PC-3 (cell line): ENCODE data around the gene ME1. TPM values are rescaled to one million over a fixed set of nuclear protein-coding genes. Genes with fewer than 3 reads are reported as not detected.

Experiments used
- ATAC-seq: fragments of 200-7000 bp; cut with Tn5 transposase; 2 replicates; pipeline ENCODE4 v1.9.1; 2020; ENCODE audit warnings: mild to moderate bottlenecking, moderate library complexity
- BruUV-seq: library from RNA; stranded (reverse); fragments of 400-500 nt; replicated peaks from 2 replicates; lab custom pipeline; 2021; lab: Mats Ljungman, UMichigan
- CTCF ChIA-PET: fragments of 300-600 bp; sonication (Branson Sonifier 250); formaldehyde crosslinking; loops from one replicate; lab custom pipeline; 2022; ENCODE audit warnings: antibody characterized with exemption; lab: Charles Lee
- POLR2A ChIA-PET: fragments of 300-600 bp; sonication (Branson Sonifier 250); formaldehyde crosslinking; loops from one replicate; lab custom pipeline; 2022; ENCODE audit warnings: antibody characterized with exemption; ENCODE audit not compliant: unreplicated experiment; lab: Charles Lee
- DNase-seq: peaks from one replicate; pipeline ENCODE4 v3.0.0-alpha.2; 2015
- H2AFZ ChIP-seq: fragments of 300-600 bp; sonication (generic); 2 replicates; pipeline ENCODE4 v1.6.0; 2016; ENCODE audit warnings: antibody characterized with exemption, low read length
- H3F3A ChIP-seq: fragments of 300-600 bp; sonication (generic); one replicate; pipeline ENCODE4 v1.6.0; 2017; ENCODE audit warnings: antibody characterized with exemption, low read length, control low read depth, mild to moderate bottlenecking; ENCODE audit not compliant: unreplicated experiment
- H3K27ac ChIP-seq: fragments of 300-600 bp; sonication (generic); 2 replicates; pipeline ENCODE4 v1.5.1; 2016; ENCODE audit warnings: mild to moderate bottlenecking, low read length
- H3K27me3 ChIP-seq: fragments of 300-600 bp; sonication (generic); 2 replicates; pipeline ENCODE4 v1.6.1; 2016; ENCODE audit warnings: low read length, mixed read lengths
- H3K36me3 ChIP-seq: fragments of 300-600 bp; sonication (generic); 2 replicates; pipeline ENCODE4 v1.6.1; 2016; ENCODE audit warnings: low read depth, mixed run types, low read length, mixed read lengths
- H3K4me1 ChIP-seq: fragments of 300-600 bp; sonication (generic); 2 replicates; pipeline ENCODE4 v1.5.1; 2016; ENCODE audit warnings: low read length; ENCODE audit not compliant: insufficient read depth
- H3K4me2 ChIP-seq: fragments of 300-600 bp; sonication (generic); 2 replicates; pipeline ENCODE4 v1.6.0; 2016; ENCODE audit warnings: low read length
- H3K4me3 ChIP-seq: fragments of 300-600 bp; sonication (generic); 2 replicates; pipeline ENCODE4 v1.5.1; 2016; ENCODE audit warnings: mild to moderate bottlenecking, low read length, mixed read lengths
- H3K79me2 ChIP-seq: fragments of 300-600 bp; sonication (generic); 2 replicates; pipeline ENCODE4 v1.6.1; 2017; ENCODE audit warnings: low read length, mixed read lengths
- H3K9ac ChIP-seq: fragments of 300-600 bp; sonication (generic); 2 replicates; pipeline ENCODE4 v1.6.0; 2016; ENCODE audit warnings: mild to moderate bottlenecking, low read length
- H3K9me2 ChIP-seq: fragments of 300-600 bp; sonication (generic); replicated peaks from 2 replicates; pipeline ENCODE4 v1.6.1; 2016; ENCODE audit warnings: mixed run types, low read length, mixed read lengths
- H3K9me3 ChIP-seq: fragments of 300-600 bp; sonication (generic); 2 replicates; pipeline ENCODE4 v1.6.1; 2016; ENCODE audit warnings: low read length, mixed read lengths
- H4K20me1 ChIP-seq: fragments of 300-600 bp; sonication (generic); 2 replicates; pipeline ENCODE4 v1.6.1; 2016; ENCODE audit warnings: low read length, mixed read lengths
- EZH2 ChIP-seq: fragments of 300-600 bp; sonication (generic); IDR thresholded peaks from one replicate; pipeline ENCODE4 v1.6.1; 2017; ENCODE audit warnings: antibody characterized with exemption, mild to moderate bottlenecking, low read length; ENCODE audit not compliant: unreplicated experiment
- EZH2phosphoT487 ChIP-seq: fragments of 300-600 bp; sonication (generic); IDR thresholded peaks from 2 replicates; pipeline ENCODE4 v1.6.1; 2018; ENCODE audit warnings: mild to moderate bottlenecking, antibody characterized with exemption, low read length, borderline replicate concordance
- intact Hi-C: fragments of 100-400 bp; cut with micrococcal nuclease; formaldehyde crosslinking; loops from 2 replicates; pipeline ENCODE4 v1.9.0; 2023
- total RNA-seq: library from RNA; depleted of rRNA; stranded (reverse); fragments of >200 nt; gene quantifications from 2 replicates; pipeline ENCODE4 v1.2.3, GENCODE V29; 2014
- TF ChIP-seq, protein P1 (sequence below): fragments of 300-600 bp; sonication (generic); conservative IDR thresholded peaks from 2 replicates; pipeline ENCODE4 v1.5.1; 2017; ENCODE audit warnings: antibody characterized with exemption, low read depth, mild to moderate bottlenecking, low read length

Gene ME1
- total RNA-seq, 1 experiment from 2014 or later: 22.3 TPM

DNA sequence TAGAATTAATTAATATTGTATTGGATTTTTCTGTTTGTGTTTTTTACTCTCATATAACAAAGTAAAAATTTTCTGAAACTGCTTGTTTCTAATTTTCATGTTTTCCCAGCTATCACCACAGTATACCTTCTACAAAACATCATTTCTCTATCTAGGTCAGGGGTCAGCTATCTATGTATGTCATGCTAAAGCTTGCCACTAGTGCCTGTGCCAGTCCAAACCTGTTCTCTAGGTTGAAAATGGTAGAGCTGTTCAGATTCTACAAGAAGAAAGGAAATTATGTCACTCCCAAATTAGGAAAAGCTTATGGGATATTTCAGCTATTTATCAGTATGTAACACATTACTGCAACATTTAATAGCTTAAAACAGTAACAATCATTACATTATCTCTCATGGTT lies 5.8 kb upstream of the ME1 start:
- H3K4me1 ChIP-seq: peaks cover 26% of the 10 kb centered on the region
- POLR2A ChIA-PET: no interaction called here
- H2AFZ ChIP-seq: no peak overlapping the region
- CTCF ChIA-PET: no interaction called here
- H3K9ac ChIP-seq: no peak overlapping the region
- H3F3A ChIP-seq: no peaks in the 10 kb centered on the region
- H3K4me2 ChIP-seq: no peak overlapping the region
- ATAC-seq (no peak), DNase-seq (no peak)
- no peaks in the 10 kb centered on the region for H4K20me1 ChIP-seq
- no TSS peak for BruUV-seq
- H3K9me3 ChIP-seq: no peaks in the 10 kb centered on the region
- no peaks in the 10 kb centered on the region for H3K79me2 ChIP-seq
- intact Hi-C loops: no loop called here
- no peaks in the 10 kb centered on the region for H3K36me3 ChIP-seq
- no peaks in the 10 kb centered on the region for H3K27me3 ChIP-seq
- no peaks in the 10 kb centered on the region for H3K9me2 ChIP-seq
- H3K4me3 ChIP-seq: no peak overlapping the region
- no peak overlapping the region for H3K27ac ChIP-seq
- TF ChIP-seq EZH2phosphoT487: no peak
- TF ChIP-seq, protein P1, sequence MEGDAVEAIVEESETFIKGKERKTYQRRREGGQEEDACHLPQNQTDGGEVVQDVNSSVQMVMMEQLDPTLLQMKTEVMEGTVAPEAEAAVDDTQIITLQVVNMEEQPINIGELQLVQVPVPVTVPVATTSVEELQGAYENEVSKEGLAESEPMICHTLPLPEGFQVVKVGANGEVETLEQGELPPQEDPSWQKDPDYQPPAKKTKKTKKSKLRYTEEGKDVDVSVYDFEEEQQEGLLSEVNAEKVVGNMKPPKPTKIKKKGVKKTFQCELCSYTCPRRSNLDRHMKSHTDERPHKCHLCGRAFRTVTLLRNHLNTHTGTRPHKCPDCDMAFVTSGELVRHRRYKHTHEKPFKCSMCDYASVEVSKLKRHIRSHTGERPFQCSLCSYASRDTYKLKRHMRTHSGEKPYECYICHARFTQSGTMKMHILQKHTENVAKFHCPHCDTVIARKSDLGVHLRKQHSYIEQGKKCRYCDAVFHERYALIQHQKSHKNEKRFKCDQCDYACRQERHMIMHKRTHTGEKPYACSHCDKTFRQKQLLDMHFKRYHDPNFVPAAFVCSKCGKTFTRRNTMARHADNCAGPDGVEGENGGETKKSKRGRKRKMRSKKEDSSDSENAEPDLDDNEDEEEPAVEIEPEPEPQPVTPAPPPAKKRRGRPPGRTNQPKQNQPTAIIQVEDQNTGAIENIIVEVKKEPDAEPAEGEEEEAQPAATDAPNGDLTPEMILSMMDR: no peak
- TF ChIP-seq EZH2: no peak

DNA sequence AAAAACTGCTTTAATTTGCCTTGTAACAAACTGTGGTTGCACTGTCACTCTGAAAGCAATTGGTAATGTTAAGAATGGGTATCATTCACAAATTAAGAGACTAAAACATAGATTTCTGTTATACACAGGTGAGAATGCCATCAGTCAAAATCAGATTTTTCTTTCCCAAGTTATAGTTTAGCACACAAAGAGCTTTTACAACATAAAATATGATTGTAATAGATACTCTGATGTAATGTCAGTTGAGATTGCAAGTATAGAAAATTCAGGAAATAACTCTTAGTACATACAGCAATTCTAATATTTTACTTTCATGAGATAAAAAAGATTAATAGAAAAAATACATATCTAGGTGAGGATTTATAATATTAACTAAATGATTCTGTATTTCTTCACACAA lies 2.3 kb upstream of the ME1 start:
- BruUV-seq: no TSS peak
- intact Hi-C loops: loop anchor here (5.0 kb wide), 1 partner anchor 79 kb away; the partner anchor contains the start of gene PRSS35

DNA sequence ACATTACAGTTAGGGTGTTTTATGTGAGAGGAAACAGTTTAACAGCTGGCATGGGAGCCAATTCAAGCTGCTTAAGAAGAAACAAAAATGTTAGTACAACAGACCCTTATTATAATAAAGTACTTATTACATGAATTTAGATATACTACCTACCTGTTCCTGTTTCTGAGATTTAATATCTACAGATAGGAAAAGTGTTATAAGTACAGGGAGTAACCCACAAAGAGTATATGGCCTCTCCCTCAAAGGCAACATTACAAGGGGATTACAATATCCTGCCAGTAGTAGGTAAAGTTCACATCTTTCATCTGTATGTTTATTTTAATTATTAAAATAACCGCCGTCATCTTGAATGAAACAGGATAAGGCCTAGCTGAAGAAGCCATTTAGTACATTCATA lies 1.8 kb upstream of the ME1 start:
- DNase-seq: peak; percentile 43
- intact Hi-C loops: loop anchor here (5.0 kb wide), 1 partner anchor 80 kb away; the partner anchor contains the start of gene PRSS35
- H4K20me1 ChIP-seq: peaks cover 10% of the 10 kb centered on the region; the same call in 1 of the 2 replicates
- H2AFZ ChIP-seq: no peak overlapping the region
- peaks cover 33% of the 10 kb centered on the region for H3K79me2 ChIP-seq
- peak overlapping the region; percentile 92; the same call in 1 of the 2 replicates for H3K4me3 ChIP-seq
- no peaks in the 10 kb centered on the region for H3K9me2 ChIP-seq
- H3K9ac ChIP-seq: peak overlapping the region; percentile 20; the same call in 1 of the 2 replicates
- no peaks in the 10 kb centered on the region for H3K9me3 ChIP-seq
- peaks cover 45% of the 10 kb centered on the region for H3K4me1 ChIP-seq
- H3K27ac ChIP-seq: peak overlapping the region; percentile 89
- no peak; the same call in 1 of the 2 replicates for ATAC-seq
- BruUV-seq: no TSS peak
- ChIA-PET POLR2A (no interaction called here), CTCF (no interaction called here)
- peak overlapping the region; percentile 85 for H3K4me2 ChIP-seq
- no peaks in the 10 kb centered on the region for H3F3A ChIP-seq
- no peaks in the 10 kb centered on the region for H3K27me3 ChIP-seq
- TF ChIP-seq EZH2phosphoT487 (no peak), EZH2 (no peak)
- TF ChIP-seq, protein P1: no peak
- no peaks in the 10 kb centered on the region for H3K36me3 ChIP-seq

More for the DNA sequence above, 2.3 kb upstream of the ME1 start:
- Histone ChIP-seq H3K4me3 (no peak overlapping the region; the same call in 1 of the 2 replicates), H4K20me1 (peaks cover 7% of the 10 kb centered on the region; the same call in 1 of the 2 replicates), H3K79me2 (peaks cover 27% of the 10 kb centered on the region), H3K36me3 (no peaks in the 10 kb centered on the region), H3K4me1 (peaks cover 39% of the 10 kb centered on the region), H3F3A (no peaks in the 10 kb centered on the region), H3K9me2 (no peaks in the 10 kb centered on the region), H2AFZ (no peak overlapping the region), H3K4me2 (peak overlapping the region; percentile 85; the same call in 1 of the 2 replicates), H3K27ac (peak overlapping the region; percentile 89), H3K9ac (peak overlapping the region; percentile 20; the same call in 1 of the 2 replicates), H3K9me3 (no peaks in the 10 kb centered on the region), H3K27me3 (no peaks in the 10 kb centered on the region)
- ChIA-PET POLR2A (no interaction called here), CTCF (no interaction called here)
- ATAC-seq: no peak
- TF ChIP-seq, protein P1: no peak
- TF ChIP-seq EZH2phosphoT487: no peak
- DNase-seq: no peak
